Adipose tissue (tissue), 3 donors: ENCODE results near the gene RTP3. TPM values are rescaled to one million over a fixed set of nuclear protein-coding genes. Genes with fewer than 3 reads are reported as not detected.

Source experiments
- H3K27ac ChIP-seq: one replicate; pipeline ENCODE4 v1.5.1; 2013; ENCODE audit warnings: low read depth, low read length
- WGBS, 3 donors: extraction: QIAGEN DNeasy Blood & Tissue Kit; methylation state at CpG; one replicate each; pipeline ENCODE4 v1.1.7; 2013; 5-methylcytosine and 5-hydroxymethylcytosine counted together
- polyA plus RNA-seq, 3 donors: library from polyadenylated mRNA; stranded (reverse); fragments of 200-250 nt; gene quantifications; one replicate each; pipeline ENCODE4 v1.2.3, GENCODE V29; 2013
- donor health status: healthy with polysubstance abuse.
- donor health status: Bipolar disorder and iron deficiency.
- donor health status: healthy.

Gene RTP3
- polyA plus RNA-seq: not detected

DNA sequence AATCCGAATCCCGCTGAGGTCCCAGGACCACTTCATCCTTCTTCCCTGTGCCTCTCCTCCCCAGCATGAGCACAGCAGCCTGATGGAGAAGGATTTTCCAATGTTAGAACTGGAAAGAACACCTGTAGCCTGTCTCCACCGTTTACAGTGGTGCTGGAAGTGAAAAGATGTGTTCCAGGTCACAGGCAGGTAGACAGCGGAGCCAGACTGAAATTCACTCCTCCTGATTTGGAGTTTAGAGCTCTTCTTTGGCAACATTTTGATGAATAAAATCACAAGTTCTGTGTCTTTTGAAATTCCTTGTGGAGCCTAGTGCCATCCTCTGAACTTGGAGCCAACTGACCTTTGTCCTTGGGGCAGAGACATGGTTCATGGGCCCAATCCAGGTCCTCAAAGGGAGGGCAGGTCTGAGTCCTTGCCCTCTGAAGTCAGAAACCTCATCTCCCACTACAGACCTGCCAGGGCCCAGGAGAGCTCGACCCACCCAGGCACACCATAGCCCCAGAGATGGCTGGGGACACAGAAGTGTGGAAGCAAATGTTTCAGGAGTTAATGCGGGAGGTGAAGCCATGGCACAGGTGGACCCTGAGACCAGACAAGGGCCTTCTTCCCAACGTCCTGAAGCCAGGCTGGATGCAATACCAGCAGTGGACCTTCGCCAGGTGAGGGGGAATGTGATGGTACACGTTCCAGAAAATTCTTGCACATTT lies at the start of gene RTP3:
TSS of gene RTP3 (plus strand) at position 421 of the 710 bp plus-strand sequence. CDS start at position 508, 87 bp downstream.
- WGBS, 3 donors: 73 to 79% (median 78%) methylated on average over 9 of the region's 9 CpGs
- H3K27ac ChIP-seq: no peak within 1 kb of the TSS

DNA sequence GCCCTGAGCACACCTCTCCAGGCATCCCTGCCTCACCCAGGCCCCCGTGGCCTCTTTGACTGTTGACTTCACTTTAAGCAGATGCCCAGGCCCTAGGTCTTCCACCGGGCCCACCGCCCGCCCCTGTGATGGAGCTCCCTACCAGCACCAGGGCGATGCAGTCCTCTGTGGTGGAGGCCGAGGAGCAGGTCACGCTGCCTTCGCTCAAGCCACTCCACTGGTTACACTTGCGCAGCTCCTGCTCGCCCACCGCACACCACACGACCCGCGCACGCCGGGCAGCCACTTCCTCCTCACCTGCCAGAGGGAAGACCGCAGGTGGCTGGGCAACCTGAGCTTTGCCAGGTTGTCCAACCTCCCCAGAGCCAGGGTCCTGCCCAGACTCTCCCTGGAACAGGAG lies 49.1 kb upstream of the RTP3 start:
- 88 to 94% (median 93%) methylated on average over 17 of the region's 17 CpGs for WGBS, 3 donors
- no peak overlapping the region for H3K27ac ChIP-seq

DNA sequence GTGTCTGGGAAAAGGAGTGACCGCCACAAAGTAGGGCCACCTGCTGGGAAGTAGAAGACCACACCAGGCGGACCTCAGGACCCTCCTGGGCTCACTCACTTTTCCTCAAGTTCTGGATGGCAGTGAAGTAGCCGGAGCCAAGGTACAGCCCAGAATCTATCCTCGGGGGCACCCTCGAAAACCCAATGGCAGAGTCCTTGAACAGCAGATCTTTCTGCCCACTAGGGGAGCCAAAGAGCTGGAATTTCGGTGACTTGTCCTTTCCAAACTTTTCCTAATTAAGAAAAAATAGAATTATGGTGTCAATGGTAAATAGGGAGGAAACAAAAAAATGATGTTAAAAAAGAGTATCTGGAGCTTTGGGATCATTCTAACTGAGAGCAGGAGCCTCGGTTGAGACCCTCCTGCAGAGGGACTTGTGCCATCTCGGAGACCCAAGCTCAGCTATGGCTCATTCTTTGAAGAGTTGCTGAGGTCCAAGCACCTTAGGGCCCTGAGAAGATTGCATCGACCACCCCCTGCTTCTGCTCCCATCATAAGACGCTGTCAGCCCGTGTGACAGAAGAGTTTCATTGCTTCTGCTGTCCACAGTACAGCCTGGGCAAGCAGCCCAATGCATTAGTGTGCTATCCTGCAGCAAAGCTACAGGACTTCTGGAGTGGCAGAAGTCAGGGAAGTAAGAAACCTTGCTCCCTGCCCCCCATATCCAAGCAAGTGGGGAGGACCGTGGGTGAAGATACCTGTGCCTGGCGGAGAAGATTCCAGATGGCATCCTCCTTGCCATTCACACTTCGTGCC lies 47.8 kb upstream of the RTP3 start:
- 69 to 77% (median 76%) methylated on average over 14 of the region's 14 CpGs for WGBS, 3 donors
- H3K27ac ChIP-seq: no peak overlapping the region

DNA sequence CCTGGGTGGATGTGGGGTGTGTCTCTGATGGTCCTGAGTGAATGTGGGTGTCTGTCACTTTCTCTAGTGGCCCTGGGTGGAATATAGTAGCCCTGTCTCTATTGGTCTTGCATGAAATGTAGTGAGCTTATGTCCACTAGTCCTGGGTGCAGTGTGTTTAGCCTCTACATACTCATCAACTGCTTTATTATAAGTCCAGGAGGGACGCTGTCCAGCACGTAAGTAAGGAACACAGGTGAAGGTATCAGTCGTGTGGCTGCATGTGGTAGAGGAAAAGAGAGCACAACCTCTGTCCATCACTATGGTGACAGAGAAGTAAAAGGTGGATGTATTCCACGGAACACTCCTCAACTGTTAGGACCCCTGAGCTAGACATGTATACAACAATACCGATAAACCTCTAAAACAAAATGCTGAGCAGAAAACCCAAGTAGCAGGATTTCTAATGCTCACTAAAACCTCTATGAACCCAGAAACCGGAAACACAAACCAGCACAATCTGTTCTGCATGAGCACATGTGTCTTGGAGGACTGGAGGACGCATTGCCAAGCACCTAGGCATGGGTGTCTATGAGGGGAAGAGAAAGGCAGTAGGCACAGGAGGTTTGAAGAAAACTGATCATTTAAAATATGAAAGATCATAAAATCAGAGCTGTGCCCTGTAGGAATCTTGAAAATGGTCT lies 44.1 kb upstream of the RTP3 start:
- WGBS, 3 donors: 69 to 77% (median 76%) methylated on average over 6 to 7 of the region's 7 CpGs
- H3K27ac ChIP-seq: no peak overlapping the region

DNA sequence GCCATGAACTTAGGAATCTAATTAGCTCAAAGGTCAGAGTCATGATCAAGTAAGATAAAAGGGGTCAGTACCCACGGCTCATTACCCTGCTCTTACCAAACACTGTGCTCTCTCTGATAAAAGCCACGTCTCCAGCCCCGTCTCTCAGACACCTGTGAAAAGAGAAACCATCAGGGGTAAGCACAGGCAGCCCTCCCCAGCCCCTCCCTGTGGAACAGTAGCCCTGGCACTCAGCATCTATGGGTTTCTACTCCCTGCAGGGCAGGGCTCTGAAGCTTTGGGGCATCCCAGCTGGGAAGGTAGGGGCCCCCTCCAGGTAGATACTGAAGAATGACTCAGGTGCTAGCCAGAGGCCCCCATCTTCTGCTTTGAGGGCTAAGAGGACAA lies 43.6 kb upstream of the RTP3 start:
- 53 to 66% (median 54%) methylated on average over 3 of the region's 3 CpGs for WGBS, 3 donors

DNA sequence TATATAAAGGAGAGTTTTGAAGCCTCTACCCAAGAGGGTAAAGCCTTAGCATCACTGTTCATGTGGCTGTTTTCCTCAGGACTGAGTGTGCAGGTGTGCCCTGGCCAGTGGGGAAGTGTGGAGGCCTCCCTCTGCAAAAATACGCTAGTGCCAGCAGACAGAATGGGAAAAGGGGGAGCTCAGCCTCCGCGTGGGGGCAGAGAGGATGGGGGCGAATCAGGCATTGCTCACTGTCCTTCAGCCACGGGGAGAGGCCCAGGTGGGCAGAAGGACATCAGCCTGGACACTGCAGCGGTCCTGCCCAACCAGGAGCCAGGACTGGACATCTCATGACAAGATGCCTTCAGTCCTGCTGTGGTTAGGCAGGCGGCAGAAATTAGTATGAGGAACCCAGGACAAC lies 43.2 kb upstream of the RTP3 start:
- H3K27ac ChIP-seq: no peak overlapping the region
- 82 to 85% (median 84%) methylated on average over 7 of the region's 7 CpGs for WGBS, 3 donors

More for the DNA sequence above, 43.6 kb upstream of the RTP3 start:
- no peak overlapping the region for H3K27ac ChIP-seq

DNA sequence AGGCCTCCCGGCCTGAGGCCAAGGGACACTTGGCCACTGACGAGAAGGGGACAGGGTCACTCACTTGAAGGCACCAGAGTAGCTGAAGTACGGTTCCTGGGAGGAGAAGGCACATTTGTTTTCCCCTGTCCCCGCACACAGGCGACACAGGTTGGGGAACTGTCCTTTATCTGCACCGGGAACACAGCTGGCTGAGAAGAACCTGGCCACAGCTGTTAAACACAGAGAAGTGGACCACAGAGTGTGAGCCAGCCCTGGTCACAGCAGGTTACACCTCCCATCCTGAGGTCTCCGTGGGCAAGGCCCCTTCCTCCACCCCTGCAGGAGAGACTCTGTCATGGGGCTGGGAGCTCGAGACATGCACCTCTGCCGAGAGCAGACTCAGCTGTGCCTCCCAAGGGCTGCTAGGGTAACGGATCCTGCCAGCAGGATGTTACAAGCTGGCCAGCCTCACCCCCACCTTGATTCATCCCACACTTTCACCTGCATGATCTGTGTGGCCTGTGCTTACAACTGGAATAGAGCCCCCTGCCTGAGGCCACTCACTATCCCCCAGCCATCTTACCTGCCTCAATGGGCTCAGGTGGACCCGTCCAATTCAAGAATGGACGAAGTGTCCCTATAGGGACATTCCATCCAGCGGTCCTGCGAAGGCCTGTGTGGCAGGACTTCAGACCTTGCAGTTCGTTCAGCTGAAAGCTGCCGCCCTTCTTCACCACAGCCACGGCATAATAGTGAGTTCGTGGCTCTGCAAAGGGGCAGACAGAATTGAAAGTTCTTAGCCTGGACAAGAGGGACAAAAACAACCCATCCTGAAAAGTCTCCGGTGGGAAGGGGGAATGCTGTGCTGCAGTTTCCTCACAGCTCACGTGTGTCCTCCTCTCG lies 42.3 kb upstream of the RTP3 start:
- WGBS, 3 donors: 85 to 90% (median 89%) methylated on average over 21 of the region's 21 CpGs
- no peak overlapping the region for H3K27ac ChIP-seq

DNA sequence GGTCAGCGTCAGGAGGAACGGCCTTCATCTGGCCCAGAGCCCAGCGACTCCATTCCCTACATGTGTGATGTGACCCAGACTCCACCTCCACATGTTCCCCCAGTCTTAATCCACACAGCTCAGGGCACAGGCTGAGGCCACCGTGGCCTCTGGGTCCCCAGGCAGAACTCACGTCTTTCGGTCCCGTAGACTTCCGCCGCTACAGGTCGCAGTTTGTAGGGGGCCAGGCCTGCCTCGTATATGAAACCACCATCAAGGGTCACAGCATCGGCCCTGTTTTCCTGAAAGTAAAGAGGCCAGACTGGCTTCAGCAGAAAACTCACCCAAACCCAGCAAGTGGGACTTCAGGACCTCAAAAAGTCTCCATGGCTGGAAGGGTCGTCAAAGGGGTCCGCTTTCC lies 41.7 kb upstream of the RTP3 start:
- H3K27ac ChIP-seq: no peak overlapping the region
- 89 to 93% (median 92%) methylated on average over 14 of the region's 14 CpGs for WGBS, 3 donors

DNA sequence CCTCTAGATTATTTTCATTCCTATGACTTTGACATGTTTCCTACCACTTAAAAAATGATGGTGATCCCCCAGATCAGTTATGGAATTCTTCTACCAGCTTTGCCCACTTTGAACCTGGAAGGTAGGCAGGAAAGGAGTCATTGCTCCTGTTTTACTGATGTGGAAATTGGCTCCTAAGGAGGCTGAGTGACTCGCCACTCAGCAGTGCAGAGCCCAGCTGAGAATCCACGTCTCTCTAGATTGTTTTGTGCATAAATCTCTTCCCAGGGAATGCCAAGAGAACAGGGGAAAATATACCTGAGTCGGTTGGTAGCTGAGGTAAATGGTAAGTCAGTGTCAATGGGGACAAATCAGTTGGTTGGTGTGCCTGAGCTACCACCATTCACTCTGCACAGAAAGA lies 37.7 kb upstream of the RTP3 start:
- WGBS, 3 donors: 75 to 84% (median 79%) methylated on average over 3 of the region's 3 CpGs

DNA sequence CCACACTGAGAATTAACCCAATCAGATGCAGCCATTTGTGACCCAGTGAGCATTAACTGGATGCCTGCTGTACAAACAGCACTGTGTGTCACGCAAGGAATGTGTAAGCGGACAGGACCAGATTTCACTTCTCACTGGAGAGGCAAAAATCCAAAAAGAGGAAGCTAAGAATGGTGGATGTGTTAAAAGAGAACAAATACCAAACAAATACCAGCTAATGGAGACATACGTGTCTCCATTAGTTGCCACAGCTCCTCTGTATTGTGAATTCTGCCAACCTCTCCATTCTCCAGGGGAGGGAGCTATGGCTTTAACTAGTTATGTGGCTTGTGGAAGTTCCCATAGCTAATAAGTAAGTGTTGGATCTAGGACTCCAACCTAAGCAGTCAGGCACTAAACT lies 35.7 kb upstream of the RTP3 start:
- WGBS, 3 donors: 41 to 52% (median 48%) methylated on average over 3 of the region's 3 CpGs
- no peak overlapping the region for H3K27ac ChIP-seq

More for the DNA sequence above, 37.7 kb upstream of the RTP3 start:
- no peak overlapping the region for H3K27ac ChIP-seq

DNA sequence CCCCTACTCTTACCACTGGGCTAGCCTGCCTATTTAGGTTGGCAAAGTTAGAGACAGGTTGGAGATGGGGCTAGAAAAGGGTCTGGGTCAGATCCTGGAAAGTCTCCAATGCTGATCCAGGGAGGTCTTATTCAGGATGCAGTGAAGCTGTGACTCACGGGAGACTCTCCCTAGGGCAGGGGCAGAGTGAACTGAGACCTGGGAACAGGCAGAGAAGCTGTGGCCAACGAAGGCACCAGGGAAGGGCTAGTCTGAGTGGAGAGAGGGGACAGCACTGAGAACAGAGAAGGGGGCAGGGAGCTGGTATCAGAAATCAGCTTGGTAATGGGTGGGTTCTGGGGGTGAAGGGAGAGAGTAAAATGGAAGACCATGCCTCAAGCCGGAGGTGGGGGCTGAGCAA lies 35.3 kb upstream of the RTP3 start:
- H3K27ac ChIP-seq: no peak overlapping the region
- WGBS, 3 donors: 65 to 72% (median 68%) methylated on average over 3 of the region's 3 CpGs

DNA sequence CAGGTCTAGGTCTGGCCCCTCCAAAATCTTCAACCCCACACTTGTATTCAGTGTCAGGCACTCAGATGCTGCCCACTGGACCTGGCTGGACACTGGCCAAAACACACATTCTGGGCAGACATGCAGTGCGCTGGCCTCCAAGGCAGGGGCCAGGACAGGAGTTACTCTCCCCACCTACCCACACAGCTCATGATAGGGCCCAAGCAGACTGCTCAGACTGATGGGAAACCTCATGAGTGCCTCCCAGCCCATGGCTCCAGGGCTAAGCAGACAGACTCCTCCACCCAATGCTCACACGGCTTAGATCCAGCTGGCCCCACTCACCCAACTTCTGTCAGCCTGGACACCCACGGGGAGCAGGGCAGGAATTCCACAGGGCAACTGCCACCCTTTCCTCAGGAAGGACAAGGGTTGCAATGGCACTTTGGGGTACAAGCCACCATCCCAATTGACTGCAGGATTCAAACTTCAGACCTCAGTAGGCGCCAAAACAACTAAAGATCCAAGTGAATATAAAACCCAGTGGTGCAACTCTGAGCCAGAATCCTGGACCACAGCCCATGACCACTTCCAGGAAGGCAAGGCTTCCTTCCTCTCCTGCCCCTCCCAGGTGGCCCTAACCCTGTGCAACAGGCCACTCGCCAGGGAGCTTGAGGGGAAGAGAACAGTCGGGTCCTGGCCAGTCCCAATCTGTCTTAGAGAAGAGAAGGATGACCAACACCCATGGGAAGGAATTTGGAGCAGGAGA lies 34.5 kb upstream of the RTP3 start:
- whole genome bisulfite sequencing, 3 donors: 33 to 72% (median 44%) methylated on average over 6 of the region's 6 CpGs
- no peak overlapping the region for H3K27ac ChIP-seq

DNA sequence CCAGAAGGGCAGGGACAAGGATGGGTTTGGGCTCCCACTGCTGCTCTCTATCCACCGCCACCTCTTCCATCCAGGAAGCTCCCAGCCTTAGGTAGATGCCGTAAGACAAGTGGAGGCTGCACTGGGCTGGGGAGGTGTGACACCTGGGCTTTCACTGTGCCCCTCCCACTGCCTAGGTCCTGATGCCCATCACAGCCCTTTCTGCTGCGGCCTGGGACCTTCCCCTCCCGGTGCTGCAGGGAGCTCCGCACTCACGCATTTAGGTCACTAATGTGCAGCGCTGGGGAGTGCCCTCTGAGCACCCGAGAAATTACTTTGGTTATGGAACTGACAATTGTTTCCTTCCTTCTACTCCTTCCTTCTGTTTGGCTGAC lies 33.9 kb upstream of the RTP3 start:
- no peak overlapping the region for H3K27ac ChIP-seq
- 59 to 85% (median 59%) methylated on average over 7 to 8 of the region's 8 CpGs for WGBS, 3 donors

DNA sequence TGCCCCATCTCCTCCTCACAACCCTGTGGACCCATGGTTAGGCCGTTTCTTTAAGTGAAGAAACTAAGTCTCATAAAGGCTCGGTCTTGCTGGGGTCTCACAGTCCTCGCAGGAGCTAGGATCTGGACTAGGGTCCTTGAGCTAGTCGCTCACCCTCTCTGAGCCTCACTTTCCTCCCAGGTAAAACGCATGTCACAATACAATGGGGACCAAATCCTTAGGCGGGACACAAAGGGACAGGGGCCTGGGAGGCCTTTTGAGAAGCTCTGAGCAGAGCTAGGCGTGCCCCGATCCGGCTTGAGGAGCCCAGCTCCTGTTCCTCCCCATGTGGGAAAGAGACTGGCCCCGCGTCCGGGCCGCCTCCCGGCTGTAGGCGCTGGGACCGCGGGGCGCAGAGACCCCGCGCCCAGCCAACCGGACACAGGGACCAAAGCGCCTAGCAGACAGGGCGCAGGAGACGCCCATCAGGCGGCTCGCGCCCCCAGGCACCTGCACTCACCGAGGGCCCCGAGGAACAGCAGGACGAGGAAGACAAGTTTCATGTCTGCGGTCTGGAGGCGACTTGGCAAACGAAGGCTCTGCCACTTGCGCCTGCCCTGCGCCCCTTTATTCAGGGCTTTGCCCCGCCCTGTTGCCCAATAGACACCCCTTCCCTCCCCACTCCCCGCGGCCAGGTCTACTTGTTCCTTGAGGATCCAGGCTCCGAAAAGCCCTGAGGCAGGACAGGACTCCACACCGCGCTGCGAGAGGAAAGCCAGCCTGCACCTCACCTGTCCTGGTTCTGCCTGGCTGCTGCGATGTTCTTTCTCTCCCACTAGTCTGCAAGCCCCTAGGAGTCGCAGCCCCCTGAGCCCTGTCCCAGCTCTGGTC lies 33.2 kb upstream of the RTP3 start, which contains the start of gene LTF:
TSS of gene LTF (minus strand) at position 580 of the 870 bp plus-strand sequence. CDS start at position 542, 38 bp downstream.
- WGBS, 3 donors: 30 to 47% (median 33%) methylated on average over 38 to 44 of the region's 44 CpGs
- H3K27ac ChIP-seq: no peak within 1 kb of the TSS

DNA sequence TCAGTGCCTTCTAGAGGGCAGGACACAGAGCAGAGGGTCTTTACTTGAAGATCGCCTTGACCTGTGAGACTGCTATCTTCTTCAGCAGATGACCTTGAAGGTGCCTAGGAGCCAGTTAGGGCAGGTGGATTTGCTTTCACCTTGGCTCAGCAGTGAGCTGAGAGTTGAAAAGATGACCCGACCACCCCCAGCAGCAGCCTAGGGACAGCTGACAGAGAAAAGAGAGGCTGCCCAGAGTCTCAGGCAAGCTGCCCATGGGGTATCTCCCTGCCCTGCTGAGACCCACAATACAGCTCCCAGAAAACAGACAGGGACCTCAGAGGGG lies 32.6 kb upstream of the RTP3 start:
- WGBS, 3 donors: 55 to 67% (median 65%) methylated on average over 2 of the region's 2 CpGs

DNA sequence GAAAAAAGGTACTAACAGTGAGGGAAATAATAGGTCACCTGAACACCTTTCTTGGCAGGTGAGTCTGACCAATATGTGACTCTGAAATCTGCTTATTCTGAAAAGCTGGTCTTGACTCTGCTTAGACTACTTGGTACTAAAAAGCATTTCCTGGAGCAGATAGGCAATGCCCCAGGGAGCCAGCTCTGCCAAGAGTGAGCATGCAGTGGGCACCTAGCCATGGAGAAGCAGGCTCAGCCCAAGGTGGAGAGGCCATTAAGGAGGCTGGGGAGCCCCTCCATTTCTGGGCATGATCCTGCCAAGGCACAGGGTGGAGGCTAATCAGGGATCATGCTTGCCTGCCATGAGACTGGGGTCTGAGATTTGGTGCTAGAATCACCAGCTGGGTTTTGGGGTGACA lies 31.5 kb upstream of the RTP3 start:
- no peak overlapping the region for H3K27ac ChIP-seq

More for the DNA sequence above, 32.6 kb upstream of the RTP3 start:
- H3K27ac ChIP-seq: no peak overlapping the region

DNA sequence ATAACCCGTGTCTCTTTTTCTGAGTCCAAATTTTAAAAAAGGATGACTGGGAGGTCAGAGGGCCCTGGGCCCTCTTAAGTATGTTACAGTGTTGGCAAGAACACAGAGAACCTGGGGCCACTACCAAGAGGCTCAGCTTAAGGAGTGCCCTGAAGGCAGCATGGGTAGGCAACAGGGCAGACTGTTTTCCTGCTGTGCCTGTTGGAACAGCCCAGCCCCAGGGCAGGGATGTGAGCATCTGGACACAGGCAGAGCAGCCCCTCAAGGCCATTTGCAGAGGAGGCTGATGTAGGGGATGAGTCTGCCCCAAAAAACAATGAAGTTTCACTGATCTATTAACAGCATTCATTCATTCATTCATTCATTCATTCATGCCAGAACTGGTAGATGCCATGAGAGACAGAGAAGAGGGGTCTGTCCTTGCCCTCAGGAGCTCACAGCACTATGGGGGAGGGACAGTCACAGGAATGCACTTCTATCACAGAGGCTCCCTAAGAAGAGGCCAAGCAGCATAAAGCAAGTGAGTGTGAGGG lies 30.8 kb upstream of the RTP3 start:
- no peak overlapping the region for H3K27ac ChIP-seq
- WGBS, 3 donors: 33 to 79% (median 39%) methylated on average over 1 of the region's 1 CpG
